Muscle layer of duodenum (tissue), 2 donors: ENCODE measurements around the gene ASCC1.
"Not testable (repeated sequence)": the region's sequence is repeated elsewhere in the genome, so short reads cannot be mapped to it uniquely, and the experiment has no call there.

Source experiments
- H3K27ac ChIP-seq: one replicate; pipeline ENCODE4 v1.7.0; 2013; ENCODE audit warnings: mild to moderate bottlenecking, low read length
- H3K27me3 ChIP-seq: one replicate; pipeline ENCODE4 v1.7.0; 2013; ENCODE audit warnings: low read depth, mild to moderate bottlenecking, control low read depth, low read length
- H3K36me3 ChIP-seq, 2 donors: one replicate each; pipeline ENCODE4 v1.7.0; 2013; ENCODE audit warnings: low read length in 2 of 2, control low read depth in 1 of 2, mild to moderate bottlenecking in 1 of 2; ENCODE audit not compliant: insufficient read depth in 2 of 2, control insufficient read depth in 1 of 2
- H3K4me1 ChIP-seq, 2 donors: one replicate each; pipeline ENCODE4 v1.7.0; 2013; ENCODE audit warnings: low read length in 2 of 2, mild to moderate bottlenecking in 2 of 2, control low read depth in 1 of 2, moderate library complexity in 1 of 2; ENCODE audit not compliant: insufficient read depth in 2 of 2, control insufficient read depth in 1 of 2
- H3K4me3 ChIP-seq, 2 donors: one replicate each; pipeline ENCODE4 v1.7.0; 2013; ENCODE audit warnings: low read length in 2 of 2, low read depth in 1 of 2, mild to moderate bottlenecking in 1 of 2
- H3K9me3 ChIP-seq, 2 donors: one replicate each; pipeline ENCODE4 v1.7.0; 2013; ENCODE audit warnings: low read length in 2 of 2, control low read depth in 1 of 2, mild to moderate bottlenecking in 1 of 2; ENCODE audit not compliant: control insufficient read depth in 1 of 2
- donor health status: healthy.

ASCC1 gene

GRCh38 chr10:72162978-72163377 is 53.1 kb downstream of the ASCC1 start:
- Histone ChIP-seq H3K9me3 (no peaks in the 10 kb centered on the region), H3K36me3 (peaks cover 6 to 7% of the 10 kb centered on the region in 2 donors), H3K27ac (no peak overlapping the region), H3K4me1 (no peaks in the 10 kb centered on the region), H3K27me3 (no peaks in the 10 kb centered on the region), H3K4me3 (no peak overlapping the region)

- Histone ChIP-seq H3K27me3 (no peaks in the 10 kb centered on the region), H3K4me1 (no peaks in the 10 kb centered on the region), H3K9me3 (no peaks in the 10 kb centered on the region), H3K27ac (no peak overlapping the region), H3K4me3 (no peak overlapping the region), H3K36me3 (peaks cover 7 to 9% of the 10 kb centered on the region in 2 donors)
Measured at GRCh38 chr10:72158176-72158575, 57.9 kb downstream of the ASCC1 start.

- H3K4me3 ChIP-seq = no peak overlapping the region
- H3K9me3 ChIP-seq = no peaks in the 10 kb centered on the region
- H3K36me3 ChIP-seq = peaks cover 5 to 15% of the 10 kb centered on the region in 2 donors
- no peak overlapping the region for H3K27ac ChIP-seq
- H3K4me1 ChIP-seq = no peaks in the 10 kb centered on the region
- H3K27me3 ChIP-seq = no peaks in the 10 kb centered on the region
Measured at GRCh38 chr10:72156223-72156622, 59.9 kb downstream of the ASCC1 start.

GRCh38 chr10:72152286-72152685 is 63.8 kb downstream of the ASCC1 start:
- Histone ChIP-seq H3K4me3 (no peak overlapping the region), H3K27ac (no peak overlapping the region), H3K27me3 (no peaks in the 10 kb centered on the region), H3K4me1 (no peaks in the 10 kb centered on the region), H3K9me3 (no peaks in the 10 kb centered on the region), H3K36me3 (peaks cover 0 to 8% of the 10 kb centered on the region in 2 donors)

DNA sequence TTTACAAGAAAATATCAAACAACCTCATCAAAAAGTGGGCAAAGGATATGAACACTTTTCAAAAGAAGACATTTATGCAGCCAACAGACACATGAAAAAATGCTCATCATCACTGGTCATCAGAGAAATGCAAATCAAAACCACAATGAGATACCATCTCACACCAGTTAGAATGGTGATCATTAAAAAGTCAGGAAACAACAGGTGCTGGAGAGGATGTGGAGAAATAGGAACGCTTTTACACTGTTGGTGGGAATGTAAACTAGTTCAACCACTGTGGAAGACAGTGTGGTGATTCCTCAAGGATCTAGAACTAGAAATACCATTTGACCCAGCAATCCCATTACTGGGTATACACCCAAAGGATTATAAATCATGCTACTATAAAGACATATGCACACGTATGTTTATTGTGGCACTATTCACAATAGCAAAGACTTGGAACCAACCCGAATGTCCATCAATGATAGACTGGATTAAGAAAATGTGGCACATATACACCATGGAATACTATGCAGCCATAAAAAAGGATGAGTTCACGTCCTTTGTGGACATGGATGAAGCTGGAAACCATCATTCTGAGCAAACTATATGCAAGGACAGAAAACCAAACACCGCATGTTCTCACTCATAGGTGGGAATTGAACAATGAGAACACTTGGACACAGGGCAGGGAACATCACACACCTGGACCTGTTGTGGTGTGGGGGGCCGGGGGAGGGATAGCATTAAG is 65.2 kb downstream of the ASCC1 start:
- not testable (repeated sequence) for H3K27me3 ChIP-seq, H3K36me3 ChIP-seq, H3K4me3 ChIP-seq, H3K4me1 ChIP-seq, H3K9me3 ChIP-seq, H3K27ac ChIP-seq

DNA sequence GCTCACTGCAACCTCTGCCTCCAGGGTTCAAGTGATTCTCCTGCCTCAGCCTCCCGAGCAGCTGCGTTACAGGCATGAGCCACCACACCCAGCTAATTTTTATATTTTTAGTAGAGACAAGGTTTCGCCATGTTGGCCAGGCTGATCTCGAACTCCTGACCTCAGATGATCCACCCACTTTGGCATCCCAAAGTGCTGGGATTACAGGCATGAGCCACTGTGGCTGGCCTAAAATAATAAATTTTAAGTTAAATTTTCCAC is 68.8 kb downstream of the ASCC1 start:
- H3K27me3 ChIP-seq = not testable (repeated sequence)

DNA sequence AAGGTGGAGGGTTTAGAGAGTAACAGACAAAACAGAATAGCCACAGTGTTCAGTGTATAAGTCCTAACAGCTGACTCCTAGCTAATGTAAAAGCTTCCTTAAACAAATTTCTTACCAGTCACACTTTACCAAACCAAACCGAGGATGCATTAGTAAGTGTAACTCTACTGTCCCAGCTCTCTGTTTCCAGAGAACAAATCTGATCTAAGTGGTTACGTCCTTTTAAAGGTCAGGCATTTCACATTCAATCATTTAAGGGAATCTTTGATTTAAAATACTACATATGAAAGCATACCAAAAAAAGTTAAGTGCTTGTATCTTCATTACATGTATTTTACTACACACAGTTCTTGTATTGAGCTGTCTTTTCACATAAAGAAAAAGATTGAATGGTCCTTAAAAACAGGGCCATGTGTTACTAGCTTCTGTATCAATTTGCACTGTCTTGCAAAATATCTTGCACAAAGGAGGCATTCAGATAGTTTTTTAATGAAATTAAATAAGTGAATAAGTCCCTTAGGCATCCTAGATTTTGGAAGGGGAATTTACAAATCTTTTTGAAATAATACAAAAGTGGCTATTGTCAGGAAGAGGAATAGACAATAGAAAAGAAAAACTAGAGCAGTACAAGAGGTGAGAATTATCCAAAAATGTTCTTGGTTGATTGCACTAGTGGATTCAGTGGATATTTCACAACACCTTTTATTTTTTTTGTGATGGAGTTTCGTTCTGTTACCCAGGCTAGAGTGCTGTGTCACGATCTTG is 69.3 kb downstream of the ASCC1 start:
- Histone ChIP-seq H3K4me1 (no peaks in the 10 kb centered on the region), H3K9me3 (no peaks in the 10 kb centered on the region), H3K27me3 (no peaks in the 10 kb centered on the region), H3K36me3 (peaks cover 0 to under 1% of the 10 kb centered on the region in 2 donors), H3K4me3 (no peak overlapping the region), H3K27ac (no peak overlapping the region)

More for the DNA sequence above, 68.8 kb downstream of the ASCC1 start:
- not testable (repeated sequence) for H3K4me1 ChIP-seq, H3K27ac ChIP-seq, H3K9me3 ChIP-seq, H3K36me3 ChIP-seq, H3K4me3 ChIP-seq

- Histone ChIP-seq H3K36me3 (no peaks in the 10 kb centered on the region), H3K27ac (no peak overlapping the region), H3K27me3 (no peaks in the 10 kb centered on the region), H3K4me1 (no peaks in the 10 kb centered on the region), H3K4me3 (no peak overlapping the region), H3K9me3 (no peaks in the 10 kb centered on the region)
Measured at GRCh38 chr10:72146071-72146470, 70.0 kb downstream of the ASCC1 start.

- Histone ChIP-seq H3K4me3 (no peak overlapping the region), H3K27ac (no peak overlapping the region), H3K4me1 (no peaks in the 10 kb centered on the region), H3K9me3 (no peaks in the 10 kb centered on the region), H3K36me3 (no peaks in the 10 kb centered on the region), H3K27me3 (no peaks in the 10 kb centered on the region)
Measured at GRCh38 chr10:72145657-72146056, 70.4 kb downstream of the ASCC1 start.

DNA sequence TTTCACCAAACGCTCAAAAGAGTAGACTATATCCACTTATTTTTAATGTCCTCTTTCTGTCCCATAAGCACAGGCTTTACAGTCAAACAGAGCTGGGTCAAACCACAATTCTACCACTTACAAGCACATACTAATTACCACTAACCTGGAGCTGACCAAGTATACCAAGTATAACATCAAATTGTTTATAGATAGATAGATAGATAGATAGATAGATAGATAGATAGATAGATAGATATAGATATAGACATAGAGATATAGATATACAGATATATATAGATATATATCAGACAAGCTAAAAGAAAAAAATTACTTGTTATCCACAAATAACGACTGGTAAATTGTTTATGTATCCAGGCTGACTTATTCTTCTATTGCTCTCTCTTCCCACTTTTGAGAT is 75.2 kb downstream of the ASCC1 start:
- H3K36me3 ChIP-seq = peaks cover 0 to 5% of the 10 kb centered on the region in 2 donors
- no peak overlapping the region for H3K27ac ChIP-seq
- H3K4me1 ChIP-seq = no peaks in the 10 kb centered on the region
- H3K9me3 ChIP-seq = no peaks in the 10 kb centered on the region
- H3K4me3 ChIP-seq = no peak overlapping the region
- no peaks in the 10 kb centered on the region for H3K27me3 ChIP-seq

DNA sequence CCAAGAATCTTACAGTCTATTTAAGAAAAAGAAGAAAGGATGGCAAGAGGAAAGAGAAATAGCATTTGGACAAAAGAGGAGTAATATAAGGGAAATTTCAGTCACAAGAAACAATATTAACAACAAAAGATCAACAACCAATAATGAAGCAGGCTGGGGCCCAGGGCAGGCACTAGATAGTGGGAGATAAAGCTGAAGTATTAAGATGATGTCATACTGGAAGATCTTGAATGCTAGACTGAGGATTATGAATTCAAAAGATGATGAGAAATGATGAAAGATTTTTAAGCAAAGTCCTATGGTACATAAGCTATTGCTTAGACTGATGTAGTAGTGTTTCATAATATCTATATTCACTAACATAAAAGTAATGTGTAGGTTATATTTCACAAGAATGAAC is 75.9 kb downstream of the ASCC1 start:
- Histone ChIP-seq H3K4me1 (no peaks in the 10 kb centered on the region), H3K36me3 (peaks cover 0 to 5% of the 10 kb centered on the region in 2 donors), H3K27me3 (no peaks in the 10 kb centered on the region), H3K9me3 (no peaks in the 10 kb centered on the region), H3K27ac (no peak overlapping the region), H3K4me3 (no peak overlapping the region)

DNA sequence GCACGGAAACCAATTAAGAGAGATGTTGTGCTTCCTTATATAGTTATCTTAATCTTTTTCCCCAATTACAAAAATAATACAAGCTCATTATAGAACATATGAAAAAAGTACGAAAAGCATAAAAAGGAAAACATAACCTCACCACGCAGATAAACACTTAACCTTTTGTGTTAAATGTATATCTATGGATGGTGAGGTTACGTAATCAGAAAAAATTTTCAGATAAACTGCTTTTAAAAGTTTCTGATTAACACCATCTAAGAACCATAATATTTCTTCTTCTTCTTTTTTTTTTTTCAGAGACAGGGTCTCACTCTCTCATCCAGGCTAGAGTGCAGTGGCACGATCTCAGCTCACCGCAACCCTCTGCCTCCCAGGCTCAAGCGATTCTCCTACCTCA is 78.5 kb downstream of the ASCC1 start:
- no peak overlapping the region for H3K4me3 ChIP-seq

More for the DNA sequence above, 78.5 kb downstream of the ASCC1 start:
- Histone ChIP-seq H3K9me3 (no peaks in the 10 kb centered on the region), H3K27ac (no peak overlapping the region), H3K27me3 (no peaks in the 10 kb centered on the region), H3K36me3 (peaks cover 0 to 5% of the 10 kb centered on the region in 2 donors), H3K4me1 (no peaks in the 10 kb centered on the region)
